Adrenal gland (tissue), 5 donors: ENCODE results near the gene ZP3.

Experiments
- POLR2A ChIP-seq, 2 donors: fragments of 450-650 bp; IDR thresholded peaks; one replicate each; pipeline ENCODE4 v1.6.1; 2017; ENCODE audit warnings: antibody characterized with exemption in 2 of 2, mild to moderate bottlenecking in 2 of 2, moderate library complexity in 1 of 2
- TF ChIP-seq, protein P1 (sequence below), 6 experiments: fragments of 450-650 bp in 4 of 6; fragments of 200-600 bp in 2 of 6; sonication (generic) in 1 of 6; IDR thresholded peaks; 1 replicate in 5 of 6; 2 replicates in 1 of 6; pipeline versions ENCODE4 v1.5.1 to v1.8.0; 2016 to 2021; ENCODE audit warnings: antibody characterized with exemption in 6 of 6, mild to moderate bottlenecking in 2 of 6, moderate library complexity in 1 of 6
- donor health status: DM: no; HTN: no; CAD: no.

DNA sequence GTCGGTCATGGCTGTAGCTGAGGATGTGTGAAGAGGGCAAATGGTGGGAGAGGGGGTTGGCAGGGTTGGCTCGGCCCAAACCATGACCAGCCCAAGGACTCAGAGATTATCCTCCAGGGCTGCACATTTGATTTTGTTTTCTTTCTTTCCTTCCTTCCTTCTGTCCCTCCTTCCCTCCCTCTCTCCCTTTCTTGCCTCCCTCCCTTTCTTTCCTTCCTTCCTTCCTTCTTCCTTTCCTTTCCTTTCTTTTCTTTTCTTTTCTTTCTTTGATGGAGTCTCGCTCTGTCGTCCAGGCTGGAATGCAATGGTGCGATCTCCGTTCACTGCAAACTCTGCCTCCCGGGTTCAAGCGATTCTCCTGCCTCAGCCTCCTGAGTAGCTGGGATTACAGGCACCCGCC, 19.0 kb upstream of the ZP3 start:
- no peak for TF ChIP-seq POLR2A (IDR thresholded peaks at IDR 0.05)
- TF ChIP-seq, protein P1, sequence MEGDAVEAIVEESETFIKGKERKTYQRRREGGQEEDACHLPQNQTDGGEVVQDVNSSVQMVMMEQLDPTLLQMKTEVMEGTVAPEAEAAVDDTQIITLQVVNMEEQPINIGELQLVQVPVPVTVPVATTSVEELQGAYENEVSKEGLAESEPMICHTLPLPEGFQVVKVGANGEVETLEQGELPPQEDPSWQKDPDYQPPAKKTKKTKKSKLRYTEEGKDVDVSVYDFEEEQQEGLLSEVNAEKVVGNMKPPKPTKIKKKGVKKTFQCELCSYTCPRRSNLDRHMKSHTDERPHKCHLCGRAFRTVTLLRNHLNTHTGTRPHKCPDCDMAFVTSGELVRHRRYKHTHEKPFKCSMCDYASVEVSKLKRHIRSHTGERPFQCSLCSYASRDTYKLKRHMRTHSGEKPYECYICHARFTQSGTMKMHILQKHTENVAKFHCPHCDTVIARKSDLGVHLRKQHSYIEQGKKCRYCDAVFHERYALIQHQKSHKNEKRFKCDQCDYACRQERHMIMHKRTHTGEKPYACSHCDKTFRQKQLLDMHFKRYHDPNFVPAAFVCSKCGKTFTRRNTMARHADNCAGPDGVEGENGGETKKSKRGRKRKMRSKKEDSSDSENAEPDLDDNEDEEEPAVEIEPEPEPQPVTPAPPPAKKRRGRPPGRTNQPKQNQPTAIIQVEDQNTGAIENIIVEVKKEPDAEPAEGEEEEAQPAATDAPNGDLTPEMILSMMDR (IDR thresholded peaks at IDR 0.05) = no peak
